NCI-H2227 (cell line): ENCODE results near the gene LINGO3.
"Not testable (repeated sequence)": the region's sequence is repeated elsewhere in the genome, so short reads cannot be mapped to it uniquely, and the experiment has no call there.

Experiments used
- DNase-seq: peaks from one replicate; lab custom pipeline; 2025; ENCODE audit not compliant: unreplicated experiment; lab: John Stamatoyannopoulos, UW

Gene LINGO3

GRCh38 chr19:2308114-2308556 lies at the start of gene LINGO3:
LINGO3 (minus strand) TSS chr19:2308154; CDS start chr19:2291776, 16,378 bp downstream.
- DNase-seq: peak; percentile 34

- DNase-seq: no peak
These were observed 48.2 kb upstream of the LINGO3 start for GRCh38 chr19:2356036-2356646.

DNA sequence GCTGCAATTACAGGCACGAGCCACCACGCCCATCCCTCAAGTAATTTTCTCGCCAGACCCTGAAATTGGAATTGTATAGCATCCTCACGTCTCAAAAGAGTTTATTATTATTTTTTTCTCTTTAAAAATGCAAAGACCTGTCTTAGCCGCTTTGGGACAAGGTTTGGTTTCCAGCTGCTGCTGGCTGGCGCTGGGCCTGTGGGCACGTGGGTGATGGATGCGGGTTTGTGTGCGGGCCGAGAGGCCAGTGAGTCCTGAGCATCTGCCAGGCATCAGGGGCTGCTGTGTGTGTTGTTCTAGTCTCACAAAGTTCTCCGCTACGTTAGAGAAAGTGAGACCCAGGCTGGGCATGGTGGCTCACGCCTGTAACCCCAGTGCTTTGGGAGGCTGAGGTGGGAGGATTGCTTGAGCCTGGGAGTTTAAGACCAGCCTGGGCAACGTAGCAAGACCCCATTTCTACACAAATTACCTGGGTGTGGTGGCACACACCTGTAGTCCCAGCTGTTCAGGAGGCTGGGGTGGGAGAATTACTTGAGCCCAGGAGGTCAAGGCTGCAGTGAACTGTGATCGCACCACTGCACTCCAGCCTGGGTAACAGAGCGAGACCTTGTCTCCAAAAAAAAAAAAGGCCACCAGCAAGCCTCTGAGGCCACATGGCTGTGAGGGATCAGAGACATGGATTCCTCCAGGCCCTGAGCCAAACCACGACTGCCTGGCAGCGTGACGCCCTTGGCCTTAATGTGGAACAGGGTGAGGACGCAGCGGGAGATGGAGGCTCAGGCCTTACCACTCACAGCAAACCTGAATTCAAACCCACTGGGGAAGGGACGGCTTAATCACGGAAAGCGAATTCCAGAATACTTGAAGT lies 47.4 kb upstream of the LINGO3 start:
- no peak for DNase-seq

GRCh38 chr19:2354670-2355069 lies 46.7 kb upstream of the LINGO3 start:
- no peak for DNase-seq

DNA sequence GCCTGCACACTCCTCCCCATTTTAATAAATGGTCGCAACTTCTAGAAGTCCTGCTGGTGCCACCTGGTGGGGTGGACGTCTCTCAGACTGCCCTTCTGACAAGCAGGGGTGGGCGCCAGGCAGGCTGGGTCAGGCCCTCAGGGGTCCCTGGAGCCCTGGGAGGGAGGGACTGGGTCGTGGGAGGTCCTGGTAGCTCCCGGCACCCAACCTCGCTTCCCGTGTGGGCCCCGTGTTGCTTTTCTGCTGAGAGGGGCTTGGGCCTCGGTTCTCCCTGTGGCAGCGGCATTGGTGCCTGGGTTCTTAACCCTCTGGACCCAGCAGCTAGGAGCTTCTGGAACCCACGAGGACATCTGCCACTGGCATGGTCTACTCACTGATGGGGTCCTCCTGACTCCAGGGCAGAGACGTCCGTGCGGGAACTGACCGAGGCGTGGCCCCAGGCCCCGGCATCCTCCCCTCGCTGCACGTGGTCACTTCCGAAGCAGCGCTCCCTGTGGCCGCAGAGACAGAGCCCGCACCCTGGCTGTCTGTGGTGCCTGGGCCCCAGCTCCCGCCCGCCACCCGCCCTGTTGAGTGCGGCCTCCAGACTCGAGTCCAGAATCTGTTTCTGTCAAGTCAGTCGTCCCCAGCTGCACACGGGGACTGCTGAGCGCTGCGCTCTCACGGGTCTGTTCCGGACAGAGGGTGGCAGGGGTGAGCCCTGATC lies 46.1 kb upstream of the LINGO3 start:
- DNase-seq: no peak

DNA sequence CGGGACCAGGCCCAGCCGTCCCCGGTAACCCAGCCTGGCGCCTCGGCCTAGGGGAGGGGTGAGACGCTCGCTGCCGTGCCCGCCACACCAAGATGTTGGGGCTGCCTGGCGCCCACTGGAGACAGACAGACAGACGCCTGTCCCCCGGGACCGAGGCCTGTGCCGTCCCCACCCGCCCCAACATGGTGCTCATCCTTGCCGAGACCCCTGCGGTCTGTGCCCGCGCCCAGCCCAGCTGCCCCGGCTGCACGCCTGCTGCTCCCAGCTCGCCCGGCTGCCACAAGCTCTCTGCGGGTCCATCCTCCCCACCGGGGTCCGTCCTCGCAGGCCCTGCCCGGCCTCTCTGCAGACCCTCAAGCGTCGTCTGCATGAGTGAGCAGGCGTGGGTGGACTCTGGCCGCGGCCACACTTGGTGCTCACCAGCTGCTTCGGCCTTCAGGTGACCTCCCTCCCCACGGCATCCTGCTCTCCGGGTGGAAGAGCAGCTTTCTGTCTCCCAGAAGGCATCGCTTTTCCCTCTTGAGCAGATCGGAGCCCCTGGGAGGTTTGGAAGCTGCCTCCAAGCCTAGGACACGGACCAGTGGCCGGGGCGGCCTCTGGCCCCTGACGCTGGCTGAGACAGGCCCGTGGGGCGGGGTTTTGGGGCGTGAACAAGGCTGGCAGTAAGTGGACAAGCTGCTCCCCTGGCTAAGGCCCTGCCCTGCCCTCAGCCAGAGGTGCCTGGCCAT lies 45.4 kb upstream of the LINGO3 start:
- DNase-seq: no peak

GRCh38 chr19:2352121-2352520 lies 44.2 kb upstream of the LINGO3 start:
- DNase-seq: no peak

DNA sequence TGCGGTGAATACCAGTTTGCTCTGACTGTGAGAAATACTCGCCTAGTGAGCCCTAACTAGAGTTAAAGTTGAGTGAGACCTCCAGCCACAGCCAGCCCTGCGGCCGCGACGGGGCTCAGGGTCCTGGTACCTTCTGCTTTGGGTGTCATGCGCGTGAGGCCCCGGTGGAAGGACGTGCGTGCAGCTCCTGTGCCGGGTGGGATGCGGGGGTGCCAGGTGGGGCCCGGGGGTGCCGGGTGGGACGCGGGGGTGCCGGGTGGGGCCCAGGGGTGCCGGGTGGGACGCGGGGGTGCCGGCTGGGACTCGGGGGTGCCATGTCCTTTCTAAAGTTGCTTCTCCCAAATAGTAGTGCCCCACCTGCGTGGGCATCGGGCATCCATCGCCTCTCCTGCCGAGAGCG lies 43.6 kb upstream of the LINGO3 start:
- no peak for DNase-seq

GRCh38 chr19:2350656-2351055 lies 42.7 kb upstream of the LINGO3 start:
- no peak for DNase-seq

GRCh38 chr19:2349818-2350217 lies 41.9 kb upstream of the LINGO3 start:
- not testable (repeated sequence) for DNase-seq

DNA sequence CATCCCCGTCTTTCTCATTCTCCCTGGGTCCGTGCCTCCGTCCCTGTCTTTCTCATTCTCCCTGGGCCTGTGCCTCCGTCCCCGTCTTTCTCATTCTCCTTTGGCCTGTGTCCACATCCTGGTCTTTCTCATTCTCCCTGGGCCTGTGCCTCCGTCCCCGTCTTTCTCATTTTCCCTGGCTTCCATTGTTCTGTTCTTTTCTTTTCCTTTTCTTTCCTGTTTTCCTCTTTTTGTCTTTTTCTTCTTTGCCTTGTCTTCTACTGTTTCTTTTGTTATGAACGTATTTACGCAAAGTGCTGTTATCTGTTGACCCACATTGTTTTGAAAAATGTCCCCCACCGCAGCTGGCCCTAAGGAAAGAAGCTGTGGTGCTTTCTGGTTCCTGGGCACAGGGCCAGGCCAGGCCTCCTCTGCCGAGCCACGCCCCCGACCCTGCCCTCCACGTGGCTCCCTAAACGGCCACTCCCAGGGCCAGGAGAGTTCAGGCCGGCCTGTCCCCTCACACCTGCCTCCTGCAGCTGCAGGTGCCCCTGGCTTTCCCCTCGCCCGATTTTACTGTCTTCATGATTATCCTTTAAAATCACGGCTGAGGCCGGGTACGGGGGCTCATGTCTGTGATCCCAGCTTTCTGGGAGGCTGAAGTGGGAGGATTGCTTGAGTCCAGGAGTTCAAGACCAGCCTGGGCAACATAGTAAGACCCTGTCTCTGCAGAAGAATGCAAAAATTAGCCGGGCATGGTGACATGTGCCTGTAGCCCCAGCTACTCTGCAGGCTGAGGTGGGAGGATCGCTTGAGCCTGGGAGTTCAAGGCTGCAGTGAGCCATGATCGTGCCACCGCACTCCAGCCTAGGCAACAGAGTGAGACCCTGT lies 38.1 kb upstream of the LINGO3 start:
- no peak for DNase-seq

DNA sequence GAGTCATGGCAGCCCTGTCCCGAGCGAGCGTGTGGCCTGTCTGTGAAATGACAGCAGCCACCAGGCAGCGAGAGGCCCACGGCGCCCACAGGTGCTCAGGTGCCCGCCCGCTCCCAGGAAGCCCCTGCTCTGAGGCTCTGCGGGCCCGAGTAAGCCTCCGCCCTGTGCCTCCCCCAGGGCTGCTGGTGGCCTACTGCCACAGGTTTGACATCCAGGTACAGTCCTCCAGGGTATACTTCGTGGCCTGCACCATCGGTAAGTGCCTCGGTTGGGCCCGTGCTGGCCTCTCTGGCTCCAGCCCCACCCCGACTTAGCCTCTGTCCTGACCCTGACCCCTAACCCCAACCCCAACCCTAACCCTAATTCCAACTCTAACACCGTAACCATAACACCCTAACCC lies 37.1 kb upstream of the LINGO3 start:
- no peak for DNase-seq

DNA sequence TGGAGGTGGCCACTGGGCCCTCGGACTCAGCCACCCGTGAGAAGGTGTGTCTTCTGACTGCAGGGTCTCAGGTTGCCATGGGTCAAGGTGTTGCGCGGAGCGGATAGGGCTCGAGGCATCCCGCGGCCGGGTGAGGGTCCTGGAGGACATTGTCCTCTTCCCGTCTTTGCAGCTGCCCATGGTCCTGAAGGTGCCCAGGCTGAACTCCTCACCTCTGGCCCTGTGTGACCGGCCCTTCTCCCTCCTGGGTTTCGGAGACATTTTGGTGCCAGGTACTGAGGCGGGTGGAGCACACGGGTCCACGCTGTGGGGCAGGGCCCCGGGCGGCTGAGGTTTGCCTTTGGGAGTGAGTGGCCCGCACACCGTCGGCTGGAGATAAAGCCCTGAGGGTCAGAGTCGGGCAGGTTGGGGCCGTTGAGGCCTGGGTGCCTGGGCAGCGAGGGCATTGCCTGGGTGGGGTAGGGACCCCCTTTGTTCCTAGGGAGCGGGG lies 36.5 kb upstream of the LINGO3 start:
- DNase-seq: no peak

- no peak for DNase-seq
These were observed 35.5 kb upstream of the LINGO3 start for GRCh38 chr19:2343289-2343982.

GRCh38 chr19:2342656-2343288 lies 34.8 kb upstream of the LINGO3 start:
- DNase-seq: no peak

GRCh38 chr19:2341982-2342381 lies 34.0 kb upstream of the LINGO3 start:
- DNase-seq: no peak

DNA sequence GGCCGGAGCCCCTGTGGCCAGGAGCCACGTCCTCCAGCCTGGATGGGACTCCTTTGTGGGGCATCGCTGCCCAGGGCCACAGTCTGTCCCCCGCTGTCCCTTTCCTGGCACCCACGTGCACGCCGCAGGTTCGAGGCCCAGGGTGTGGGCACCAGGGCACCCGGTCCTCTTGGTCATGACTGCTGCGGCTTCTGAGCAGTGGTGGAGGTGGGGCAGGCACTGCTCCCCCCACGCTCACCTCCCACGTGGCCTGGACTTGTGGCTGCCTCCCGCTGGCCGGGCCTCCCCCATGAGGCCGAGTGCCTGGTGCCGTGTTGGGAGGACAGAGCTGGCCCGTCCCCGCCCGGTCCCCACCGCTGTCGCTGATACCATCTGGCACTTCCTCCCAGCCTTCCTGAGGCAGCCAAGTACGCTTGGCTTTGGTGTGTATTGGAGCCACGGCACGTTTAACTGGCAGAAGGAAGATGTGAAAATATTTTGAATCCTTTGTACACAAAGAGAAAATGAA lies 33.3 kb upstream of the LINGO3 start:
- no peak for DNase-seq

GRCh38 chr19:2340496-2341243 lies 32.7 kb upstream of the LINGO3 start:
- DNase-seq: no peak
